GM21515 (cell line): ENCODE results near the gene EDIL3.

Source experiments
- ATAC-seq: cut with Tn5 transposase; IDR thresholded peaks from one replicate; pipeline ENCODE4 v1.9.1; 2021; ENCODE audit not compliant: unreplicated experiment

The EDIL3 gene

GRCh38 chr5:83919071-83920041, 465.3 kb downstream of the EDIL3 start:
- peak; percentile 65 for ATAC-seq

- no peak for ATAC-seq
Observed at GRCh38 chr5:83917261-83917908, 467.3 kb downstream of the EDIL3 start.

GRCh38 chr5:83914662-83915418, 469.8 kb downstream of the EDIL3 start:
- ATAC-seq = no peak

GRCh38 chr5:83914199-83914598, 470.5 kb downstream of the EDIL3 start:
- no peak for ATAC-seq

GRCh38 chr5:83913593-83913992, 471.1 kb downstream of the EDIL3 start:
- no peak for ATAC-seq

- ATAC-seq = no peak
Observed at GRCh38 chr5:83911367-83911919, 473.2 kb downstream of the EDIL3 start.

GRCh38 chr5:83900306-83900705, 484.4 kb downstream of the EDIL3 start:
- no peak for ATAC-seq

- ATAC-seq = no peak
Observed at GRCh38 chr5:83899326-83899970, 485.2 kb downstream of the EDIL3 start.

- ATAC-seq = no peak
Observed at GRCh38 chr5:83895860-83896259, 488.8 kb downstream of the EDIL3 start.

- no peak for ATAC-seq
Observed at GRCh38 chr5:83891261-83891660, 493.4 kb downstream of the EDIL3 start.
